GM12892 (cell line): Measurements from ENCODE around the gene DPM3.

Experiments
- POLR2A ChIP-seq: IDR thresholded peaks from 2 replicates; pipeline ENCODE4 v1.6.1; 2011; ENCODE audit warnings: low read depth, low read length, control low read depth
- TAF1 ChIP-seq: IDR thresholded peaks from 2 replicates; pipeline ENCODE4 v1.6.1; 2011; ENCODE audit warnings: low read depth, mild to moderate bottlenecking, control low read depth, low read length, borderline replicate concordance

- TF ChIP-seq POLR2A (no peak), TAF1 (no peak)
These were observed 3.0 kb downstream of the DPM3 start for GRCh38 chr1:155137154-155137949.
